Hematopoietic multipotent progenitor cell treated with erythropoietin and hydrocortisone succinate and interleukin-3 and kit ligand, for 8 days (in vitro differentiated cells): ENCODE measurements around the gene HIC1.

Experiments
- DNase-seq: peaks from one replicate; pipeline ENCODE4 v3.0.0-alpha.2; 2015

The HIC1 gene

GRCh38 chr17:2048805-2049204 is 6.1 kb upstream of the HIC1 start:
- DNase-seq: no peak

- peak; percentile 69 for DNase-seq
These were observed 5.3 kb upstream of the HIC1 start for GRCh38 chr17:2049333-2050299.

- peak; percentile 52 for DNase-seq
These were observed 4.4 kb upstream of the HIC1 start for GRCh38 chr17:2050300-2051060.

- DNase-seq: no peak
These were observed 3.6 kb upstream of the HIC1 start for GRCh38 chr17:2051061-2051932.

- DNase-seq: no peak
These were observed 2.9 kb upstream of the HIC1 start for GRCh38 chr17:2051933-2052559.

GRCh38 chr17:2053380-2054261 is 1.3 kb upstream of the HIC1 start:
- DNase-seq: peak; percentile 52

GRCh38 chr17:2054262-2054511 is 716 bp upstream of the HIC1 start:
- no peak for DNase-seq

GRCh38 chr17:2055292-2056205 is 646 bp downstream of the HIC1 start:
- DNase-seq: no peak

- peak; percentile 37 for DNase-seq
These were observed 1.6 kb downstream of the HIC1 start for GRCh38 chr17:2056206-2057174.

- no peak for DNase-seq
These were observed 2.4 kb downstream of the HIC1 start for GRCh38 chr17:2057175-2057759.

GRCh38 chr17:2057760-2058585 is 3.1 kb downstream of the HIC1 start:
- no peak for DNase-seq

GRCh38 chr17:2058586-2059546 is 4.0 kb downstream of the HIC1 start:
- peak; percentile 67 for DNase-seq

- no peak for DNase-seq
These were observed 4.9 kb downstream of the HIC1 start for GRCh38 chr17:2059547-2060384.

GRCh38 chr17:2060385-2060658 is 5.4 kb downstream of the HIC1 start:
- no peak for DNase-seq

GRCh38 chr17:2060681-2061440 is 6.0 kb downstream of the HIC1 start:
- DNase-seq: no peak
